ENCODE results near the gene PTPRF.
"Not testable (repeated sequence)": the region's sequence is repeated elsewhere in the genome, so short reads cannot be mapped to it uniquely, and the experiment has no call there.

Gene PTPRF

DNA sequence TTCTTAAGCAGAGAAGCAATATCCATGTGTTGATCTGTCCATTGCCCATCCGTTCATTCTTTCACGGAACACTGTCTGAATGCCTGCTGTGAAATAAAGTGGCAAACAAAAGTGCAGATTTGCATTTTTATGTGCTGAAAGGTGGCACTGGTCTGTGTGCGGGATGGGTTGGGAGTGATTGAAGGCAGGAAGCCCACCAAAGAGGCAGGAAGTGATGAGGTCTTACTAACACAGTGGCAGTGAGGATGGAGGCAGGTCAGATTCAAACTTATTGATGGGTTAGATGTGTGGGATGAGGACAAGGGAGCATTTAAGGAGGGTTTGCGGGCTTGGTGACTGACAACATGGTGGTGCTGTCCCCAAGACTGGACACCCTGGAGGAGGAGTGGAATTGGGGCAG is 8.3 kb downstream of the PTPRF start:
- DNase-seq = no peak

DNA sequence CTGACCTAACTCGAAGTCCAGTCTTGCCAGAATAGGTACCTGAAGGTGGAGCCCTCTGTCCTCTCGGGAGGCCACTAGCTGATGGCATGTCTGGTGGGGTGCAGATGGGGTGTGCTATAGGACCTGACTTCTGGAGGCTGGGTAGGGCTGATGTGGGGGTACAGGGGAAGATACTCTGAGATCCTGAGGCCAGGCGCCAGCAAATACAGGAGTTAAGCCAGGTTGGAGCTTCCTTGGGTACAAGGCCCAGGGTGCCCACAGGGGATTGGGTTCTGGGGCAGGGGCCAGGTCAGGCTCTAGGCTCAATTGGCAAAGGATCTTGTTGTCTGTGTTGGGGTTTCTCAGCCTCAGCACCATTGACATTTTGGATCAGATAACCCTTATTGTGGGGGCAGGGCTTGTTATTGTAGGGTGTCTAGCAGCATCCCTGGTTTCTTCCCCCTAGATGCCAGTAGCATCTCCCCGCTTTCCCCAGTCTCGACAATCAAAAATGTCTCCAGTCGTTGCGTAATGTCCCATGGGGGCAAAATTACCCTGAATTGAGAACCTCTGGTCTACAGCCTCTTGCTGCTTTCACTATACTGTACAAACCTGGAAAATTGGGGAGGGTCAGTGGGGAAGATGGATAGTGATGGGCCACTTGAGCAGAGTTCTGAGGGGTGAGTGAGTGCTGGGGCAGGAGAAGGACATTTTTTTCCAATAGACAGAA is 9.2 kb downstream of the PTPRF start:
- no peak for DNase-seq

- DNase-seq = no peak
These were observed 10.0 kb downstream of the PTPRF start for GRCh38 chr1:43540653-43541071.

DNA sequence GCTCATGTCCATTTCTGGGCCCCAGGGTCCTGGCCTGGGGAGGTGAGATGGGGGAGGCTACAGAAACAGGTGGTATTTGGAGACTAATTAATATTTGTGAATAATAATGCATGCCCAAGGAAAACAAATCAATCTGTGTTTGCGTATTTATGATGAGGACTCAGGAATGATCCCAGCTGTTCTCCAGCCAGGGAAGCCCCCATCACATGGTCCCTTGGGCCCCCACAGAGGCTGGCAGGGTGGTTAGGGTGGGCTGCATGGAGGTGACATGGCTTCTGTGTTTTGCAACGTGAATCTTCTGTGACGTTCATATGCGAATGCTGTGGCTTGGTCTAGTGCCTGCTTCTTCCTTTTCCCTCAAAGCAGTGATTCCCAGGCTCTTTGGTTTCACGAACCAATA is 10.5 kb downstream of the PTPRF start:
- no peak for DNase-seq

- no peak for DNase-seq
These were observed 11.2 kb downstream of the PTPRF start for GRCh38 chr1:43541721-43542401.

DNA sequence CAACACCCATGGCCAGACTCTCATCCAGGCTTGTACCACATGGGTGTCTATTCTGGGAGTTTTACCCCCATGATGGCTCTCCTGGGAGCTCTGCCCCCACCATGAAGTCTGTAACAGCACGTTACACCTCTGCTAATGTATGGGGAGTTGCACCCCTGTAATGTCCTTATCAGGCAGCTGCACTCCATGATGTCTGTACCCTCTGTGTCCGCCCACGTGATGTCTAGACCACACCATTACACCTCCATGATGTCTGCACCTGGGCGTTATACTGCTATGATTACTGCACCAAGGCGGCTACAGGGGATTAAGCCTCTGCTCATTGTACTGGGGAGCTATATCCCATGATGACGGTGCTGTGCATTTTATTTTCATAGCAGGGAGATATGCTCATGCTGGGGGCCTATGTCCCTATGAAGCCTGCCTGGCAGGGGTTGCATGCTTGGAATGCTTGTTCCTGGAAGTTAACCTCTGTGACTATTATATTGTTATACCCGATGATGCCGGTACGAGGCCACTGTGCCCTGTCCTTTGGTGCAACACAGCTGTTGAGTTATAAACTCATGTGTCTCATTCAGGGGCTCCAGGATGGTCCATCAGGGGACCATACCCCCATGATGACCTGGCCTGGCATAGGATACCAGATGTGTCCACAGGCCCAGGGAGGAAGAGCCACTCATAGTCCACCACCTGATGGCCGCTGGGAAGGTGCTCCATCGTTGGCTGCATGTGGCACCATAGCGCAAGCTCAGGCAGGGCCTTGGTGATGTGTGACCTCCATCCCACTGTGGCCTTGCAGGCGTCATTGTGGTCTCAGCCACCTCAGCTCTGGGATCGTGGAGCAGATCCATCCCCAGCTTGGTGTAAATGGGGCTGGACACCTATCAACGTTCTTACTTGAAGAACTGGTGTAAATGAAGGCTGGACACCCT is 12.1 kb downstream of the PTPRF start:
- DNase-seq = no peak

DNA sequence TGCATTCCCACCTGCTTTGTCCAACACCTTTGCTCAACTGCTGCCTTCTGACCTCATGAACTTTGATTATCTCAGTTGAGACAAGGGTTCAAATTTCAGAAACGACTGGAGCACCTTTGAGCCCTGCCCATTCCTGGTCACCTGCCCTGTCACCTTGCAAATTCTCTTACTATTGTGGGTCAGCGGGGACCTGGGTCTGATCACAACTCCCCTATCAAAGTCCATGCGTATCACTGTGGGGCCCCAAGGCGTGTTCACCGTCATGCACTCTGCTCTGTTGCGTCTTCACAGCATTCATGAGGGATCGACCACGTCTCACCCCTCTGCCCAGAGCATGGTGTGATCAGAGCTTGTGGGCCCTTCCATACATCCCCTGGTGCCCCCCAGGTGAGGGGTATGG is 12.9 kb downstream of the PTPRF start:
- no peak for DNase-seq

DNA sequence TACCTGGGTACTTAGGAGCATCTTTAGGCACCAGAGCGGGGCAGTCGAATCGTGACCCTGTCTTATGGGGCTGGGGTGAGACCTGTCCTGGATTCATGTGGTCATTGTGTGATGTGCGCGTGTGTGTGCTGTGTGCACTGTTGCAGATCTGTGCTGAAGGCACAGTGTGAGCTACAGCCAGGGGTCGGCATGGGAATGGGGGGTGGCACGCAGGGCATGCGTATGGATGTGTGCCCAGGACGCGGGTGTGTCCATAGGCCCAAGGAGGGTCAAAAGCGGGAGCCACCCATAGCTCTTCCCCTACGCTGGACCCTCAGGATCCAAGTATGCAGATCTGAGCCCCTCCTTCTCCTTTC is 14.6 kb downstream of the PTPRF start:
- no peak for DNase-seq

- DNase-seq = no peak
These were observed 15.2 kb downstream of the PTPRF start for GRCh38 chr1:43545695-43546387.

DNA sequence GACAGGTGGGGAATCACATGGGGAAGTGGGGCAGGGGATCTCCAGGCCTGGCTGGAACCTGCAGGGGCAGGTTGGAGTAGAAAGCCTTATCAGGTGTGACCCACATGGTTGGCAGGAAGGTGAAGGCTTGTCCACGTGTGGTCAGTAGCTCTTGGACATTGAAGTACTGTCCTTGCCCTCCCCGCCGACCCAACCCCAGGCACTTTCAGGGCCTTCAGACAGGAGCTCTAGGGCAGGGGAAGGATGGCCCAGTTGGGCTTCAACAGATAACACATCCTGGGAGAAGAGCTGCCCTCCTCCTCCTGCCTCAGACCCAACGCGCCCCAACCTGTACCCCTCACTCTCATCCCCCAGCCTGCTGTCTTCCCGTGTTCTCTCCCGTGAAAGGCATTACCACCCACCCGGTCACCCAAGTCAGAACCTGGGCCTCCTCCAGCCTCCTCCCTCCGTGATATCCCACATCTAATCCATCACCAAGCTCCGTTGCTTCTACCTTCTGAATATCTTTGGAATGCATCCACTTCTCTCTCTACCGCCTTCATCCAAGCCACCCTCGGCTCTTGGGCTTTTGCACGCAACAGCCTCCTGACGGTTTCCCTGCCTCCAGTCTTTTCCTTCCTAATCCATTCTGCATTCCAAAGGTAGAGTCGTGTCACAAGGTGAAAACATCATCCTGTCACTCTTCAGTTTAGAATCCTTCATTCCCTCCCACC is 15.9 kb downstream of the PTPRF start:
- no peak for DNase-seq

GRCh38 chr1:43547538-43548072 is 16.9 kb downstream of the PTPRF start:
- DNase-seq = no peak

GRCh38 chr1:43548285-43549271 is 17.9 kb downstream of the PTPRF start:
- no peak for DNase-seq

GRCh38 chr1:43549394-43549793 is 18.7 kb downstream of the PTPRF start:
- DNase-seq = not testable (repeated sequence)

DNA sequence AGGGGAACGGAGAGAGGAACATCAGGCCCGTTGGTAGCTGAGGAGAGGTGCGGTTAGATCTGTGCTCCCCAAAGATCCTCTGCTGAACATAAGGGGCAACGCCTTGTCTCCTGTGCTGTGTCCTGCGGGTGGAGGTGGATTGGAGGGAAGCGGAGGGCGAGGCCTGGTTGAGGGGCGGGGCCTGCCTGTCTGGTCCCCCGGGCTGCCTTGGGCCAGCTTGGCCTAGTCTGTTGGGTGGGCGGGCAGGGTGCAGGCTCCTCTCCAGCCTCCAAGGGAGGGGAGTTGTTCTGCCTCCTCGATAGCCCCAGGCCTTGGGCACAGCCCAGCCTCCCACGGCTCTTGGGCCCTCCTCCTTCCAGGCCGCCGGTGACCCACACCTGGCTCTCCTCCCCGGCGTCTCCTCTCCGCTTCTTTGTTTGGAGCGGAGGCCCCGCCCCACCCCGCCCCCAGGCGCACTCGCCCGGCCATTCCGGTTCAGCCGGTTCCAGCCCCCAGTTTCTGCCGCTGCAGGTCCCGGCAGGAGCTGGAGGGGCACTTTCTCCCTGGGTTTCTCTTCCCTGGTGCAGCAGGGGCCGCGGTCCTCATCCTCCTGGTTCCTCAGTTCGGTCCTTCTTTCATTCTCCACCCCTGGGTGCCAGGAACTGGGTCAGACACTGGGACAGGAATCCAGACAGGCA is 19.4 kb downstream of the PTPRF start:
- no peak for DNase-seq

- DNase-seq = no peak
These were observed 20.0 kb downstream of the PTPRF start for GRCh38 chr1:43550598-43551246.

DNA sequence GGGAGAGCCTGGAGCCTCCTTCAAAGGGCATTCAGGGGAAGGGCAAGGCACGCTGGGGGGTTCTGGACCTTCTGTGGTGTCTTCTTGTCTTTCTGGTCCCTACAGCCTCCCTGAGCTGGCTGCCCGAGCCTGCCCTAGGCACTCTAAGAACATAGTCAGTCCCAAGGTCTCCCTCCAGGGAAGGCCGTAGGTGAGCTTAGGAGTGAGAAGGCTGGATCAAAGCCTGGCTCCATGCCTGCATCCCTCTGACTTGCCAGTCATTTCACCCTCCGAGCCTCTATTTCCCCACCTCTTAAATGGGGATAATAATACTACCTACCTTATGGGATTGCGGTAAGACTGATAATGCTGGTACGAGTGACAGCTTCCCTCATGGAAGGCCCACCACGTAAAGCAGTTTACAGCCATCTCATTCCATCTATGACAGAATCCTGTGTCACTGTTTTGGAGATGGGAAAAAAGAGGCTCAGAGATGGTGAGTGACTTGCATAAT is 20.8 kb downstream of the PTPRF start:
- no peak for DNase-seq

DNA sequence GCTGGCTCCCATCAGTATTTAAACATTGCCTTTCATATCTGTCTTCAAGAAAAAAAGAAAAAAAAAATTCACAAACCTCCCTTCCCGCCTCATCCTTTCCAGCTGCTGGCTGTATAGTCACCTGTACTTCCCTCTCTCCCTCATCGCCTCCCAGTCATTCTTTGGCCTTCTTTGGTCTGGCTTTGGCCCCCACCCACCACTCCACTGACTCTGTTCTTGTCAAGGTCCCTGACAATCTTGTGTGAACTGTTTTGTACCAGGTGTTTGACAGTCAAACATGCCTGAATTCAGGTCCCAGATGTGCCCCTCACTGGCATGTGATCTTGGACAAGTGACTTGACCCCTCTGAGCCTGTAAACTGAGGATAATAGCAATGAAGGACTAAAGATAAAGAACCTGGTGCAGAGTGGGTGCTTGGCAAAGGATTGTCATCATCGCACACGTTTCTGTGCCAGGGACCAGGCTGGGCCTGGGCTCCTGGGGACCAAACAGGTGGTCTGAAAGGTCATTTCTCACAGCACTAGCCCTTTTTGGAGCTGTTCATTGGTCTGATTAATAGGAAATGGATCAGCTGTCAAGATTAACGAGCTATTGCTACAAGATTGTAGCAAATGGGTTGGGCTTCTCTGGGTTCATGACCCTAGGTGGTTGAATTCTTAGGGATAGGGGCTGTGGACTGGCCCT is 21.5 kb downstream of the PTPRF start:
- no peak for DNase-seq

DNA sequence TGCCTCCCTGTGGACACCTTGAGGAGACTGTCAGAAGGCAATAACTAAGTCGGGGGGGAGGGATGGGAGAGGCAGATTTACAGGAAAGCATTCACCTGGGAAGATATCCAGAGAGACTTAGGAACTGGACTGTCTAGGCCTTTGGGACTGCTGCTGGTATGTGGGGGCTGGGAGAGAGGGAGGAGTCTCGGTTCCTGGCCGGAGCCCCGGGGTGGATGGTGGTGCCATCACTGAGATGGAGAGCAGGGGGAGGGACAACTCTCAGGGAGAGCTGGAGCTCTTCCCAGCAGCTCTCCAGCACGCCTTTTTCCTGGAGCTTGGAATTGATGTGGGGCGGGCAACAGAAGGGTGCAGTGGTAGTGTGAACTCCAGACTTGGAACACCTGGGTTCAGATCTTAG is 22.1 kb downstream of the PTPRF start:
- no peak for DNase-seq

DNA sequence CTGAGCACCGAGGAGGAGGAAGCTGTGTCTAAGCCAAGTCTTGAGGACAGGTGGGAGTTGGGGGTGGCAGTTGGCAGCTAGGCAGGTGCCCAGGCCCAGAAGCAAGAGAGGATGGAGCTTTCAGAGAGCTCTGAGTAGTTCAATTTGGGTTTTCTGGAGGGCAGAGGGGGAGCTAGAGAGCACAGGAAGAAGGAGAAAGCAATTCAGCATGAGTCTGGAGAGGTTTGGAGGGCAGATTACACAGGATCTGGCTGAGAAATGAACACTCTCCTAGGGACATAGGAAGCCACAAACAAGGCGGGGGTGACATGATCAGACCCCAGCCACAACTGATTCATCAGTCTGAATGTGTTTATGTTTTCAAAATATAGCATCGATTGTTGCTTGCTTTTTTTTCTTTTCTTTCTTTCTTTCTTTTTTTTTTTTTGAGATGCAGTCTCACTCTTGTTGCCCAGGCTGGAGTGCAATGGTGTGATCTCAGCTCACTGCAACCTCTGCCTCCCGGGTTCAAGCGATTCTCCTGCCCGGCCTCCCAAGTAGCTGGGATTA is 23.8 kb downstream of the PTPRF start:
- peak; percentile 28 for DNase-seq

Data from NCI-H524 treated with DMSO at 0.1 percent for 48 hours (cell line).